Liver (tissue), 3 donors: Measurements from ENCODE around the gene JCAD.

Experiments used
- CTCF ChIP-seq: fragments of 150-350 bp; IDR thresholded peaks from 2 replicates; pipeline ENCODE4 v1.5.1; 2017; ENCODE audit warnings: improper control_type of control experiment, low read depth, low read length; ENCODE audit not compliant: missing input control
- HNF4G ChIP-seq: IDR thresholded peaks from 2 replicates; pipeline ENCODE4 v1.6.1; 2016; ENCODE audit warnings: antibody characterized with exemption
- RAD21 ChIP-seq, 2 donors: IDR thresholded peaks; 2 replicates each; pipeline ENCODE4 v1.6.1; 2016; ENCODE audit warnings: antibody characterized with exemption in 2 of 2, mild to moderate bottlenecking in 2 of 2
- REST ChIP-seq: IDR thresholded peaks from 2 replicates; pipeline ENCODE4 v1.6.1; 2016; ENCODE audit warnings: antibody characterized with exemption, mild to moderate bottlenecking
- TAF1 ChIP-seq: conservative IDR thresholded peaks from 2 replicates; pipeline ENCODE4 v1.6.1; 2016; ENCODE audit warnings: antibody characterized with exemption, mild to moderate bottlenecking
- donor health status: healthy.
- donor health status: healthy.

- TF ChIP-seq RAD21 (IDR thresholded peaks at IDR 0.05) (no peak), TAF1 (no peak), REST (no peak), CTCF (no peak), HNF4G (no peak)
Observed at GRCh38 chr10:30011956-30012647, 47.3 kb downstream of the JCAD start.
